GM23248 (cell line): ENCODE measurements around the gene SLC35B1. TPM values are rescaled to one million over a fixed set of nuclear protein-coding genes. Genes with fewer than 3 reads are reported as not detected.
A peak's percentile ranks its signal among the peaks of the same experiment; 100 is the strongest.

Experiments used
- DNase-seq: peaks from one replicate; pipeline ENCODE4 v3.0.0-alpha.2; 2015
- H2AFZ ChIP-seq: fragments of 200-600 bp; sonication (generic); 2 replicates; pipeline ENCODE4 v1.6.1; 2016; ENCODE audit warnings: antibody characterized with exemption
- H3F3A ChIP-seq: fragments of 200-600 bp; sonication (generic); 2 replicates; pipeline ENCODE4 v1.6.1; 2016; ENCODE audit warnings: mild to moderate bottlenecking, antibody characterized with exemption, mixed run types; ENCODE audit not compliant: insufficient read depth
- H3K27ac ChIP-seq: fragments of 200-600 bp; sonication (generic); 2 replicates; pipeline ENCODE4 v1.5.1; 2016; ENCODE audit warnings: mild to moderate bottlenecking
- H3K27me3 ChIP-seq: fragments of 200-600 bp; sonication (generic); replicated peaks from 2 replicates; pipeline ENCODE4 v1.6.1; 2016; ENCODE audit warnings: mild to moderate bottlenecking; ENCODE audit not compliant: insufficient read depth
- H3K36me3 ChIP-seq: fragments of 200-600 bp; sonication (generic); 2 replicates; pipeline ENCODE4 v1.6.1; 2016; ENCODE audit warnings: low read depth, mild to moderate bottlenecking
- H3K4me1 ChIP-seq: fragments of 200-600 bp; sonication (generic); 2 replicates; pipeline ENCODE4 v1.6.1; 2016; ENCODE audit warnings: mild to moderate bottlenecking; ENCODE audit not compliant: insufficient read depth
- H3K4me2 ChIP-seq: fragments of 200-600 bp; sonication (generic); one replicate; pipeline ENCODE4 v1.6.1; 2016; ENCODE audit warnings: mild to moderate bottlenecking; ENCODE audit not compliant: unreplicated experiment
- H3K4me3 ChIP-seq: fragments of 200-600 bp; sonication (generic); 2 replicates; pipeline ENCODE4 v1.5.1; 2016; ENCODE audit warnings: mild to moderate bottlenecking
- H3K79me2 ChIP-seq: fragments of 200-600 bp; sonication (generic); 2 replicates; pipeline ENCODE4 v1.6.1; 2016; ENCODE audit warnings: mild to moderate bottlenecking; ENCODE audit not compliant: insufficient read depth
- H3K9ac ChIP-seq: fragments of 200-600 bp; sonication (generic); 2 replicates; pipeline ENCODE4 v1.6.1; 2016; ENCODE audit warnings: mild to moderate bottlenecking
- H3K9me2 ChIP-seq: fragments of 200-600 bp; sonication (generic); 2 replicates; pipeline ENCODE4 v1.6.1; 2016; ENCODE audit warnings: mixed run types, mild to moderate bottlenecking, moderate library complexity; ENCODE audit not compliant: insufficient read depth
- H3K9me3 ChIP-seq: fragments of 200-600 bp; sonication (generic); one replicate; pipeline ENCODE4 v1.6.1; 2017; ENCODE audit warnings: low read depth
- H4K20me1 ChIP-seq: fragments of 200-600 bp; sonication (generic); 2 replicates; pipeline ENCODE4 v1.6.0; 2016; ENCODE audit not compliant: insufficient read depth
- EZH2 ChIP-seq: fragments of 200-600 bp; sonication (generic); IDR thresholded peaks from 2 replicates; pipeline ENCODE4 v1.6.1; 2018; ENCODE audit warnings: antibody characterized with exemption, mild to moderate bottlenecking; ENCODE audit not compliant: insufficient read depth, poor library complexity, severe bottlenecking
- EZH2phosphoT487 ChIP-seq: fragments of 200-600 bp; sonication (generic); IDR thresholded peaks from 2 replicates; pipeline ENCODE4 v1.6.1; 2018; ENCODE audit warnings: antibody characterized with exemption, moderate library complexity, mild to moderate bottlenecking, low read depth; ENCODE audit not compliant: insufficient read depth
- WGBS, 2 experiments: methylation state at CpG; one replicate each; pipeline ENCODE4 v1.1.6; 2015 to 2017; ENCODE audit warnings: low lambda C conversion rate in 2 of 2, low coverage in 1 of 2; ENCODE audit errors: missing lambda C conversion rate in 2 of 2; 5-methylcytosine and 5-hydroxymethylcytosine counted together
- in situ Hi-C: fragments of 300-500 bp; cut with MboI; formaldehyde crosslinking; loops from 2 replicates; pipeline ENCODE4 v1.15.0; 2020
- polyA plus RNA-seq: library from polyadenylated mRNA; unstranded; fragments of >200 nt; fragmentation: Nextera tagmentation; extraction: Ambion mirVana; gene quantifications from 2 replicates; pipeline ENCODE4 v1.2.1, GENCODE V29; 2016
- total RNA-seq: library from RNA; depleted of rRNA; stranded (reverse); fragments of >200 nt; shearing (Covaris generic); gene quantifications from 2 replicates; pipeline ENCODE4 v1.2.3, GENCODE V29; 2014

Gene SLC35B1
- total and polyA plus RNA-seq, 2 experiments from 2014 or later: 66.5 to 71.7 TPM

DNA sequence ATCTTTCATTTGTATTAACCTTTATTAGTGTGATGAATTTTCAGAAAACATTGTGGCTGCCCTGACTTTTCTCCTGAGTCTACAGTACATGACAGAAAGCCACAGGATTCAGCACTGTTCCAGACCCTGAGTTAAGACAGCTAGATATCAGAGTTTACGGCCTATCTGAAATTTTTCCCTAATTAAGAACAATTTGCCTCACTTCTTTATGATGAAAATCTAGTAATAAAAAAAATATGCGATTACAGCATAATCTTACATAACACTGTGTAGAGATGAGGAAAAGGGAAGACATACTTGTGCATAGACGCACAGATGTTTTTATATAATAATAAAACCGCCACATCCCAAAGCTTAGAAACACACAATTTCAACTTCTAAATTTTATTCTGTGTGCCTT, 37.1 kb downstream of the SLC35B1 start:
- Histone ChIP-seq H3K9ac (peak overlapping the region; percentile 55), H4K20me1 (peaks cover 4% of the 10 kb centered on the region; the same call in 1 of the 2 replicates)
- 15% methylated on average over 4 of the region's 4 CpGs for WGBS, 2 experiments

GRCh38 chr17:49670002-49670401, 37.8 kb downstream of the SLC35B1 start:
- Histone ChIP-seq H3K9me2 (no peaks in the 10 kb centered on the region), H3K4me1 (peaks cover 26% of the 10 kb centered on the region), H3K4me3 (0 out of 2 replicates have a peak overlapping the region, but pooled peaks have one; percentile 44), H3K27me3 (no peaks in the 10 kb centered on the region), H3F3A (peaks cover 18% of the 10 kb centered on the region), H3K36me3 (0 out of 2 replicates have a peak, but pooled peaks cover 6% of the 10 kb centered on the region), H3K9ac (peak overlapping the region; percentile 55), H3K79me2 (peaks cover 100% of the 10 kb centered on the region), H2AFZ (no peak overlapping the region), H3K9me3 (no peaks in the 10 kb centered on the region), H3K27ac (peak overlapping the region; percentile 61), H4K20me1 (peaks cover 4% of the 10 kb centered on the region; the same call in 1 of the 2 replicates), H3K4me2 (peak overlapping the region; percentile 81)
- TF ChIP-seq EZH2phosphoT487 (no peak), EZH2 (no peak)
- WGBS, 2 experiments: 95 to 98% methylated on average over 1 of the region's 1 CpG
- peak; percentile 9 for DNase-seq
- in situ Hi-C loops: no loop called here

More for the DNA sequence above, 37.1 kb downstream of the SLC35B1 start:
- H3K27me3 ChIP-seq: no peaks in the 10 kb centered on the region
- TF ChIP-seq EZH2 (no peak), EZH2phosphoT487 (no peak)
- H2AFZ ChIP-seq: peak overlapping the region; percentile 26; the same call in 1 of the 2 replicates
- DNase-seq: peak; percentile 54
- in situ Hi-C loops: no loop called here
- H3K4me2 ChIP-seq: peak overlapping the region; percentile 81
- no peaks in the 10 kb centered on the region for H3K9me2 ChIP-seq
- no peaks in the 10 kb centered on the region for H3K9me3 ChIP-seq
- H3K4me1 ChIP-seq: peaks cover 30% of the 10 kb centered on the region
- peaks cover 18% of the 10 kb centered on the region for H3F3A ChIP-seq
- 0 out of 2 replicates have a peak, but pooled peaks cover 10% of the 10 kb centered on the region for H3K36me3 ChIP-seq
- peak overlapping the region; percentile 44 for H3K4me3 ChIP-seq
- H3K27ac ChIP-seq: peak overlapping the region; percentile 61
- H3K79me2 ChIP-seq: peaks cover 100% of the 10 kb centered on the region

DNA sequence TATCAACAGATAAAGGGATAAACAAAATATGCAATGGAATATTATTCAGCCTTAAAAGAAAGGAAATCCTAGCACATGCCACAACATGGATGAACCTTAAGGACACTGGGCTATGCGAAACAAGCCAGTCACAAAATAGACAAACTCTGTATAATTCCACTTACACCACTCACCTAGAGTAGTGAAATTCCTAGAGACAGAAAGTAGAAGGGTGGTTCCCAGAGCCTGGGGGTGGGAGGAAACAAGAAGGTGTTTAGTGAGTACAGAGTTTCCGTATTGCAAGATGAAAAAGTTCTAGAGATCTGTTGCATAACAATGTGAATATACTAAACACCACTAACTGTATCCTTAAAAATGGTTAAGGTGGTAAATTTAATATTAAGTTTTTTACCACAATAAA, 39.9 kb downstream of the SLC35B1 start:
- Histone ChIP-seq H3K4me2 (no peak overlapping the region), H3F3A (peaks cover 18% of the 10 kb centered on the region), H3K79me2 (peaks cover 100% of the 10 kb centered on the region), H3K9ac (no peak overlapping the region), H2AFZ (no peak overlapping the region), H3K9me3 (no peaks in the 10 kb centered on the region), H4K20me1 (peaks cover 6% of the 10 kb centered on the region; the same call in 1 of the 2 replicates), H3K27ac (no peak overlapping the region), H3K9me2 (no peaks in the 10 kb centered on the region), H3K36me3 (0 out of 2 replicates have a peak, but pooled peaks cover 6% of the 10 kb centered on the region), H3K4me3 (no peak overlapping the region), H3K4me1 (peaks cover 19% of the 10 kb centered on the region), H3K27me3 (no peaks in the 10 kb centered on the region)
- TF ChIP-seq EZH2: no peak
- no peak for TF ChIP-seq EZH2phosphoT487
- WGBS, 2 experiments: 96% methylated on average over 2 of the region's 2 CpGs
- in situ Hi-C loops: no loop called here
- no peak for DNase-seq

DNA sequence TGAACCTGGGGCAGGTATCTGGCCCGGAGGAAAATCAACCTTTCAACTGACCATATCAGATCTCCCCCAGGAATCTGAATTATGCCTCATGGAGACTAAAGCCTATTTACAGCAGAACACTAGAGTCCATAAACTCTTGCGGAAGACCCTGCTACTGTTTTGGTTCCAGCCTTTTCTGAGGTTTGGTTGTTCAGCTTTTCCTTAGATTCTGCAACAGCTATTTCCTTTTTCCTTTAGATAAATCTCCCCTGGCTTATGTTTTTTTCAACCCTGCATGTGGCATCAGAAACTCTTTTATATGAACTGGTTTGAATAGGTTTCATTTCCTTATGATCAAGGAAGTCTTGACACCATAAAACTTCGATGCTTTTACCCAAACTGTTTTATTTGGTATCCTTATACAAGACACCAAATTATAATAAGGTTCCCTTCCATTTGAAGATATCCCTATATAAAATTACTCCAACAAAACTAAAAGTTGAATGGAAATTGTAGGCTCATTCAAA, 43.0 kb downstream of the SLC35B1 start:
- Histone ChIP-seq H3K27ac (no peak overlapping the region), H3K9ac (no peak overlapping the region), H2AFZ (no peak overlapping the region), H3K9me2 (no peaks in the 10 kb centered on the region), H3K79me2 (peaks cover 100% of the 10 kb centered on the region), H3K27me3 (no peaks in the 10 kb centered on the region), H3K36me3 (0 out of 2 replicates have a peak, but pooled peaks cover 6% of the 10 kb centered on the region), H3K4me3 (no peak overlapping the region), H4K20me1 (peaks cover 4% of the 10 kb centered on the region; the same call in 1 of the 2 replicates), H3K4me1 (peaks cover 2% of the 10 kb centered on the region), H3K9me3 (no peaks in the 10 kb centered on the region), H3F3A (peaks cover 1% of the 10 kb centered on the region; the same call in 1 of the 2 replicates), H3K4me2 (no peak overlapping the region)
- 96 to 100% methylated on average over 3 of the region's 3 CpGs for WGBS, 2 experiments
- DNase-seq: no peak
- in situ Hi-C loops: no loop called here
- TF ChIP-seq EZH2: no peak
- no peak for TF ChIP-seq EZH2phosphoT487
